Measurements from ENCODE around the gene SF3A2.
A peak's percentile ranks its signal among the peaks of the same experiment; 100 is the strongest.

- TF ChIP-seq, protein P1, sequence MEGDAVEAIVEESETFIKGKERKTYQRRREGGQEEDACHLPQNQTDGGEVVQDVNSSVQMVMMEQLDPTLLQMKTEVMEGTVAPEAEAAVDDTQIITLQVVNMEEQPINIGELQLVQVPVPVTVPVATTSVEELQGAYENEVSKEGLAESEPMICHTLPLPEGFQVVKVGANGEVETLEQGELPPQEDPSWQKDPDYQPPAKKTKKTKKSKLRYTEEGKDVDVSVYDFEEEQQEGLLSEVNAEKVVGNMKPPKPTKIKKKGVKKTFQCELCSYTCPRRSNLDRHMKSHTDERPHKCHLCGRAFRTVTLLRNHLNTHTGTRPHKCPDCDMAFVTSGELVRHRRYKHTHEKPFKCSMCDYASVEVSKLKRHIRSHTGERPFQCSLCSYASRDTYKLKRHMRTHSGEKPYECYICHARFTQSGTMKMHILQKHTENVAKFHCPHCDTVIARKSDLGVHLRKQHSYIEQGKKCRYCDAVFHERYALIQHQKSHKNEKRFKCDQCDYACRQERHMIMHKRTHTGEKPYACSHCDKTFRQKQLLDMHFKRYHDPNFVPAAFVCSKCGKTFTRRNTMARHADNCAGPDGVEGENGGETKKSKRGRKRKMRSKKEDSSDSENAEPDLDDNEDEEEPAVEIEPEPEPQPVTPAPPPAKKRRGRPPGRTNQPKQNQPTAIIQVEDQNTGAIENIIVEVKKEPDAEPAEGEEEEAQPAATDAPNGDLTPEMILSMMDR (IDR thresholded peaks at IDR 0.05; ENCODE audit: extremely low read depth in 1 of 2, insufficient read depth in 1 of 2, low read depth in 1 of 2, low read length in 2 of 2), result peak; percentile 21 to 38
- TF ChIP-seq MAX (IDR thresholded peaks at IDR 0.05; ENCODE audit: insufficient read depth, insufficient read length), result no peak
Measured at GRCh38 chr19:2199215-2199614, 37.4 kb upstream of the SF3A2 start.

Data from endothelial cell of umbilical vein (primary cell).